KMS-11 (cell line): ENCODE data around the gene HAGHL.
"Not testable (repeated sequence)": the region's sequence is repeated elsewhere in the genome, so short reads cannot be mapped to it uniquely, and the experiment has no call there.

ENCODE experiments used
- H2AFZ ChIP-seq: fragments of 200-600 bp; sonication (generic); 2 replicates; pipeline ENCODE4 v1.6.1; 2016; ENCODE audit warnings: antibody characterized with exemption, mixed run types, low read depth
- H3K27ac ChIP-seq: fragments of 200-600 bp; sonication (generic); 2 replicates; pipeline ENCODE4 v1.6.1; 2016; ENCODE audit warnings: mild to moderate bottlenecking, mixed run types
- H3K27me3 ChIP-seq: fragments of 200-600 bp; sonication (generic); 2 replicates; pipeline ENCODE4 v1.6.1; 2017; ENCODE audit warnings: mild to moderate bottlenecking, low read depth, mixed run types, moderate library complexity; ENCODE audit not compliant: insufficient read depth
- H3K36me3 ChIP-seq: fragments of 200-600 bp; sonication (generic); 2 replicates; pipeline ENCODE4 v1.6.1; 2017; ENCODE audit warnings: mild to moderate bottlenecking, mixed run types; ENCODE audit not compliant: insufficient read depth
- H3K4me1 ChIP-seq: fragments of 200-600 bp; sonication (generic); 2 replicates; pipeline ENCODE4 v1.6.1; 2016; ENCODE audit warnings: mild to moderate bottlenecking, low read depth, mixed run types; ENCODE audit not compliant: poor library complexity, severe bottlenecking
- H3K4me2 ChIP-seq: fragments of 200-600 bp; sonication (generic); 2 replicates; pipeline ENCODE4 v1.7.0; 2016; ENCODE audit warnings: mild to moderate bottlenecking, mixed run types
- H3K4me3 ChIP-seq: fragments of 200-600 bp; sonication (generic); IDR thresholded peaks from 2 replicates; pipeline ENCODE4 v1.6.1; 2017; ENCODE audit warnings: low read depth, low read length, mixed read lengths; ENCODE audit not compliant: insufficient read depth
- H3K79me2 ChIP-seq: fragments of 200-600 bp; sonication (generic); 2 replicates; pipeline ENCODE4 v1.6.1; 2016; ENCODE audit warnings: low read depth, mixed run types; ENCODE audit not compliant: insufficient read depth
- H3K9ac ChIP-seq: fragments of 200-600 bp; sonication (generic); 2 replicates; pipeline ENCODE4 v1.6.1; 2016; ENCODE audit warnings: mild to moderate bottlenecking, mixed run types
- H4K20me1 ChIP-seq: fragments of 200-600 bp; sonication (generic); 2 replicates; pipeline ENCODE4 v1.6.1; 2016; ENCODE audit warnings: mild to moderate bottlenecking, mixed run types; ENCODE audit not compliant: insufficient read depth
- TF ChIP-seq, protein P1 (sequence below): fragments of 200-600 bp; sonication (generic); conservative IDR thresholded peaks from 2 replicates; pipeline ENCODE4 v1.6.1; 2017; ENCODE audit warnings: low read depth, mild to moderate bottlenecking, antibody characterized with exemption, low read length, moderate library complexity, mixed read lengths

HAGHL gene

DNA sequence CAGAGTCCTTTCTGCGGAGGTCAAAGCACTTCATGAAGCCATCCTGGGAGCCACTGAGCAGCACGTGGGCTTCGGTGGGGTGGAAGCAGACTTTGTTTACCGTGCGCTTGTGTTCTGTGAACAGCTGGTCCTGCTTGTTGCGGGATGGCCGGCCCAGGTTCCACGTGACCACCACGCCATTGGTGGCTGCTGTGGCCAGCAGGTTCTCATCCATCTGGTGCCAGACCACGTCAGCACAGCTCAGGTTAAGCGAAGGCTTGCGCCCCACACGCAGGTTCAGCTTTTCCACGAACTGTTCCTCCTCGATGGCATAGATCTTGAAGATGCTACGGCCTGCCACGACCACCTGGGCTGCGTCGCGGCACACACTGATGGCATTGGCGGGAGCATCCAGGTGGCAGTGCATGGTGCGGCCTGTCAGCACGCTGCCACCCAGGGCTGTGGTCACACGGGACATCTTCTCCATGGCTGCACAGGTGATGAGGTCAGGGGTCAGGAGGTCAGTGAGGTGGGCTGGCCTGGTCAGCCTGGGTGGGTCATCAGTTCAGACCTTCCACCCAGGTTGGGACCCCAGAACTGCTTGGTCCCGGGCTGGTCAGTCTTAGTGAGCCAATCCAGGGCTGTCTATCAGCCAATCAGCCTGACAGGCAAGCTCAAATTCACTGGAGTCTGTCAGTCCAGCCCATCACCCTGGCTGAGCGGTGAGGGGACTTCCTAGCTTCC, 37.6 kb upstream of the HAGHL start:
- H4K20me1 ChIP-seq: no peaks in the 10 kb centered on the region
- H3K27me3 ChIP-seq: peaks cover 31% of the 10 kb centered on the region
- no peaks in the 10 kb centered on the region for H3K79me2 ChIP-seq
- H3K4me1 ChIP-seq: peaks cover 4% of the 10 kb centered on the region
- peak overlapping the region; percentile 70 for H2AFZ ChIP-seq
- H3K4me2 ChIP-seq: peak overlapping the region; percentile 97
- no peaks in the 10 kb centered on the region for H3K36me3 ChIP-seq
- TF ChIP-seq, protein P1, sequence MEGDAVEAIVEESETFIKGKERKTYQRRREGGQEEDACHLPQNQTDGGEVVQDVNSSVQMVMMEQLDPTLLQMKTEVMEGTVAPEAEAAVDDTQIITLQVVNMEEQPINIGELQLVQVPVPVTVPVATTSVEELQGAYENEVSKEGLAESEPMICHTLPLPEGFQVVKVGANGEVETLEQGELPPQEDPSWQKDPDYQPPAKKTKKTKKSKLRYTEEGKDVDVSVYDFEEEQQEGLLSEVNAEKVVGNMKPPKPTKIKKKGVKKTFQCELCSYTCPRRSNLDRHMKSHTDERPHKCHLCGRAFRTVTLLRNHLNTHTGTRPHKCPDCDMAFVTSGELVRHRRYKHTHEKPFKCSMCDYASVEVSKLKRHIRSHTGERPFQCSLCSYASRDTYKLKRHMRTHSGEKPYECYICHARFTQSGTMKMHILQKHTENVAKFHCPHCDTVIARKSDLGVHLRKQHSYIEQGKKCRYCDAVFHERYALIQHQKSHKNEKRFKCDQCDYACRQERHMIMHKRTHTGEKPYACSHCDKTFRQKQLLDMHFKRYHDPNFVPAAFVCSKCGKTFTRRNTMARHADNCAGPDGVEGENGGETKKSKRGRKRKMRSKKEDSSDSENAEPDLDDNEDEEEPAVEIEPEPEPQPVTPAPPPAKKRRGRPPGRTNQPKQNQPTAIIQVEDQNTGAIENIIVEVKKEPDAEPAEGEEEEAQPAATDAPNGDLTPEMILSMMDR: no peak
- peak overlapping the region; percentile 55; the same call in 1 of the 2 replicates for H3K9ac ChIP-seq
- H3K4me3 ChIP-seq: no peak overlapping the region
- no peak overlapping the region for H3K27ac ChIP-seq

DNA sequence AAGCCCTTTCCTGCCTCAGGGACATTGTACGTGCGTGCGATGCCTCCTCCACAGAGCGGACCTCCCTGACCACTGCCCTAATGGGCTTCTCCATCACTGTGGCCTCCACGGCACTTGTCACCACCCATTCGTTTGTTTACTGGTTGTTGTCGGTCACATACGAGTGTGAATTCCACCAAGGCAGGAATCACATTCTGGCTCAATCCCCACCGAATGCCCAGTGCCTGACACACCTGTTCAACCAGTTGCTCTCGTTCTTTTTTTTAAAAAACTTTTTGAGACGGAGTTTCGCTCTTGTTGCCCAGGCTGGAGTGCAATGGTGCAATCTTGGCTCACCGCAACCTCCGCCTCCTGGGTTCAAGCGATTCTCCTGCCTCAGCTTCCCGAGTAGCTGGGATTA, 35.7 kb upstream of the HAGHL start:
- not testable (repeated sequence) for H4K20me1 ChIP-seq, H3K27ac ChIP-seq, H3K4me3 ChIP-seq, H3K9ac ChIP-seq, H2AFZ ChIP-seq, H3K36me3 ChIP-seq, H3K79me2 ChIP-seq, H3K4me1 ChIP-seq, H3K4me2 ChIP-seq
- peaks cover 42% of the 10 kb centered on the region for H3K27me3 ChIP-seq

DNA sequence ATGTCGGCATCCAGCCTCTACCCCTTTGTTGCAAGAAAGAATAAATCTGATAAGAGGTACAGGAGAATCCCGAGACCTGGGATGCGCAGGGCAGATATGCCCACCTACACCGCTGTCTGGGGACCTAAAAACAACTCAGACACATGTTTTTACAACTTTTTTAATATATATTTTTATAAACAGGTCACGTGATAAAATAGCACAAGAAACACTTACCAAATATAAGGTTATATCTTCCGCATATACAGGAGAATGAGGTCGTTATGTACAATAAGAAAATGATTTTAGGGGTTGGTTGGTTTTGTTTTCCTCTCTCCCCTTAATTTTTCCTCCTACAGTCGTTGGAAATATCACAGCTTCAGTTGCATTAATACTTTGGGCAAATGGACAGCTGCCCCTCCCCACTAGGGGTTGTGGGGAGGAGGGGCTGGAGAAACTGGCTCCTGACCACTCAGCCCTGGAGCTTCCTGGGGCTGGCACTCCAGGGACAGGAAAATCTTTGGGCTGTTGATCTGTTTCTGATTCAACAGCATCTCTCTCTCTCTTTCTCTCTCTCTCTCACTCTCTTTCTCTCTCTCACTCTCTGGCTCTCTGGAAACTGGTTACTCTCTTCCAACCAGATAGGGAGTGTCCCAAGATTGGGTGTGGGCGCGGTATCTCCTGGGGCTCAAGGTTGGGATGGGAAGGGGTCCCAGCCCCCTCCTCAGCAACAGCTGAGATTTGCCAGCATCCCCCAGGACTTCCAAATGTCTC, 34.4 kb upstream of the HAGHL start:
- no peak overlapping the region for H3K4me2 ChIP-seq
- no peak overlapping the region for H3K9ac ChIP-seq
- no peaks in the 10 kb centered on the region for H3K79me2 ChIP-seq
- no peak overlapping the region for H3K27ac ChIP-seq
- TF ChIP-seq, protein P1: no peak
- no peak overlapping the region for H2AFZ ChIP-seq
- H3K4me3 ChIP-seq: no peak overlapping the region
- H3K4me1 ChIP-seq: peaks cover 9% of the 10 kb centered on the region
- H4K20me1 ChIP-seq: no peaks in the 10 kb centered on the region
- H3K36me3 ChIP-seq: no peaks in the 10 kb centered on the region
- H3K27me3 ChIP-seq: peaks cover 47% of the 10 kb centered on the region

DNA sequence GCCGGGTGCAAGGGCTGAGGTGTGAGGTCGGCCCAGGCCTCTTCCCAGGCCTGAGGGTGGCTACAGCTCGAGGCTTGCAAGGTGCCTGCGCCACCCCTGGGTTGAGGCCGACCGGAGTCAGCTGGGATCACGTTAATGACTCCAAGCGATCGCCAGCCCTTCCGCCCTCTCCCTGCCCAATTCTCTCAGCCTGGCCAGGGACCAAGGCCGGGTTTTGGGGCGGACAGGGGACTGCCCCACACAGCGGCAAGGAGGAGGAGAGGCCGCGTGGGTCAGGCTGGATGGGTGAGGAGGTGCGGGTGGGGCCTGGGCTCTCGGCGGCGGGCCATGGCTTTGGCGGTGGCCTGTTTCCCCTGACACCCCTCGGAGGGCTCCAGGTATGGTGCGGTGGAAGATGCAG, 33.5 kb upstream of the HAGHL start:
- Histone ChIP-seq H3K9ac (no peak overlapping the region), H3K79me2 (no peaks in the 10 kb centered on the region), H3K27ac (no peak overlapping the region), H2AFZ (no peak overlapping the region), H3K4me2 (no peak overlapping the region), H3K4me1 (peaks cover 9% of the 10 kb centered on the region), H3K4me3 (no peak overlapping the region), H4K20me1 (no peaks in the 10 kb centered on the region), H3K27me3 (peaks cover 55% of the 10 kb centered on the region), H3K36me3 (no peaks in the 10 kb centered on the region)
- TF ChIP-seq, protein P1: no peak

DNA sequence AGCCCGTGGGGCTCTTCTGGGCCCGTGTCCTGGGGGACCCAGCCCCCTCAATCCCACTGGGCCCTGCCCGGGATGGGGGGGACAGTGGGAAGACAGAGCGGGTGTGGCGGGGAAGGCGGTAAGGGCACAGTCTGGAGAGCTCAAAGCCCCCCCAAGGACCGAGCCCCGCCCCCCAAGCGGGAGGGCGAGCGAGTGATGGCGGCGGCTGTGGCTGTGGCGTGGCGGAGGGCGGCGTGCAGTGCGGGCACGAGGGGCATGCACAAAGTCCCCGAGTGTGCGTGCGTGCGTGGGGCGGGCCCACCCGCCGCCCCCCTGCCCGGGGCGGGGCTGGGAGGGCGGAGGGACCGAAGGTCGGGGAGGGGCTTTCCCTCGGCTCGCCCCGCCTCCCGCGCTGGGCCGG, 33.1 kb upstream of the HAGHL start:
- Histone ChIP-seq H4K20me1 (no peaks in the 10 kb centered on the region), H3K4me1 (peaks cover 9% of the 10 kb centered on the region), H3K4me2 (no peak overlapping the region), H3K36me3 (no peaks in the 10 kb centered on the region), H3K27me3 (peaks cover 59% of the 10 kb centered on the region), H3K4me3 (no peak overlapping the region), H3K9ac (no peak overlapping the region), H3K27ac (no peak overlapping the region), H3K79me2 (no peaks in the 10 kb centered on the region), H2AFZ (no peak overlapping the region)
- TF ChIP-seq, protein P1: no peak
